Prostate gland (tissue), 2 donors: ENCODE measurements around the gene EGFLAM.

Experiments used
- CTCF ChIP-seq, 4 experiments: fragments of 200-600 bp in 2 of 4; fragments of 450-650 bp in 2 of 4; sonication (generic) in 2 of 4; IDR thresholded peaks; 1 replicate in 3 of 4; 2 replicates in 1 of 4; pipeline ENCODE4 v1.5.1; 2016 to 2019; ENCODE audit warnings: antibody characterized with exemption in 4 of 4, mild to moderate bottlenecking in 2 of 4, moderate library complexity in 2 of 4
- POLR2A ChIP-seq: fragments of 450-650 bp; IDR thresholded peaks from one replicate; pipeline ENCODE4 v1.6.1; 2016; ENCODE audit warnings: antibody characterized with exemption, mild to moderate bottlenecking

GRCh38 chr5:38273626-38274025 is 15.3 kb downstream of the EGFLAM start:
- TF ChIP-seq POLR2A (no peak), CTCF (IDR thresholded peaks at IDR 0.05) (no peak)
